GM21367 (cell line): Measurements from ENCODE around the gene MRPL53.
A peak's percentile ranks its signal among the peaks of the same experiment; 100 is the strongest.
"Not testable (repeated sequence)": the region's sequence is repeated elsewhere in the genome, so short reads cannot be mapped to it uniquely, and the experiment has no call there.

Experiments used
- ATAC-seq: cut with Tn5 transposase; IDR thresholded peaks from one replicate; pipeline ENCODE4 v1.9.1; 2021; ENCODE audit not compliant: unreplicated experiment

MRPL53 gene

GRCh38 chr2:74454654-74455511, 17.6 kb downstream of the MRPL53 start, which contains the start of gene INO80B:
TSS of gene INO80B (plus strand) at chr2:74455087. CDS start at chr2:74455117, 30 bp downstream.
- ATAC-seq: peak; percentile 30

DNA sequence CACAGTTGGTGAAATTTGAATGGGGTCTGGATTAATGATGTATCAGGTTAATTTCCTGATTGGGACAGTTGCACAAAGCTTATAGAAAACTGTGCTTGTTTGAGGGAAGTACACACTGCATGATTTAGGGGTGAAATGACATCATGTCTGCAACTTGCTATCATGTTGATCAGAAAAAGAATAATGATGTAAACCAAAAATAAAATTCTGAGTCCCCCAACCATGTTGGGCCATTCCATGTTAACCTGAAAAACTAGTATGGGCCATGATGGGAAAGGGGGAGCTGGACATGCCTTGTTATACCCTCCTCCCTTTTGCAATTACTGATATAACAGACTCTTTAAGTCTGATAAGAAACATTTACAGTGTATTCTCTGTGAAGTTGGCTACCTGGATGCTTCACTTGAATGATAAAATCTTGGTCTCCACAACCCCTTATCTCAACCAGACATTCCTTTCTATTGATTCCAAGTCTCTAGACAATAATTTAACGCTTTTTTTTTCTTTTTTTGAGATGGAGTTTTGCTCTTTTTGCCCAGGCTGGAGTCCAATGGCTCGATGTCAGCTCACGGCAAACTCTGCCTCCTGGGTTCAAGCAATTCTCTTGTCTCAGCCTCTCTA, 21.8 kb downstream of the MRPL53 start:
- no peak for ATAC-seq

- no peak for ATAC-seq
These were observed 23.7 kb downstream of the MRPL53 start for GRCh38 chr2:74448771-74449170.

DNA sequence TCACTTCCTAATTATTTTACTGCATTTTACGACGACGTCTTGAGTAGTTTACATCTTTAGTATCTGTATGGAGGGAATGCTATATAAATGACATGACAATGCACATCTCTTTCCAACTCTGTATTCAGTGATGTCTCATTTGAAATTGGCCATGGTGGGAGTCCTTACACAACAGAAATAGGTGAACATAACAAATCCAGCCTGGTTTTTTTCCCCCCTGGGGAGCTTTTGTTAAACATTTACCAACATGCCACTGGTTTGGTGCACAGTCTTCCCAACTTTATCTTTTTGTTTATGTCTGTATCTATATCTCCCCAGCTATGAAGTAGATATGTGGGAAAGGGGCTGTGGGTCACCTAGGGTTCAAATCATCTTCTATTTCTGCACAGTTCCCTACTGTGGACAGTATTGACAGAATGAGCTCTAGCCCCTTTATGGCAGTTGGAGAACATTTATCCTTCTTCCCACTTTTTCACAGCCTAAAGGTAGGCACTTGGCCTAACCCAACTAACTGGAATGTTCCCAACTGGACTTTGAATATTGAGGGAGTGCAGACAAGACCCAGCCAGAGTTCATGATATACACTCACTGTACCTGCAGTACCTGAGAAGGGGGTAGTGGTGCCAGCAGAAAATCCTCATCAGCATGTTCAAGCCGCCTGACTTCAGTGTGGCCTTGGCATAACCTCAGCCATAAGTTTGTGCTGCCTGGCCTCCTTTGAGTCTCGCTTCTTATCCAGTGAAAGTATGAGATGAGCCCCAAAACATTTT, 25.1 kb downstream of the MRPL53 start:
- no peak for ATAC-seq

- ATAC-seq: no peak
These were observed 27.8 kb downstream of the MRPL53 start for GRCh38 chr2:74444498-74445318.

DNA sequence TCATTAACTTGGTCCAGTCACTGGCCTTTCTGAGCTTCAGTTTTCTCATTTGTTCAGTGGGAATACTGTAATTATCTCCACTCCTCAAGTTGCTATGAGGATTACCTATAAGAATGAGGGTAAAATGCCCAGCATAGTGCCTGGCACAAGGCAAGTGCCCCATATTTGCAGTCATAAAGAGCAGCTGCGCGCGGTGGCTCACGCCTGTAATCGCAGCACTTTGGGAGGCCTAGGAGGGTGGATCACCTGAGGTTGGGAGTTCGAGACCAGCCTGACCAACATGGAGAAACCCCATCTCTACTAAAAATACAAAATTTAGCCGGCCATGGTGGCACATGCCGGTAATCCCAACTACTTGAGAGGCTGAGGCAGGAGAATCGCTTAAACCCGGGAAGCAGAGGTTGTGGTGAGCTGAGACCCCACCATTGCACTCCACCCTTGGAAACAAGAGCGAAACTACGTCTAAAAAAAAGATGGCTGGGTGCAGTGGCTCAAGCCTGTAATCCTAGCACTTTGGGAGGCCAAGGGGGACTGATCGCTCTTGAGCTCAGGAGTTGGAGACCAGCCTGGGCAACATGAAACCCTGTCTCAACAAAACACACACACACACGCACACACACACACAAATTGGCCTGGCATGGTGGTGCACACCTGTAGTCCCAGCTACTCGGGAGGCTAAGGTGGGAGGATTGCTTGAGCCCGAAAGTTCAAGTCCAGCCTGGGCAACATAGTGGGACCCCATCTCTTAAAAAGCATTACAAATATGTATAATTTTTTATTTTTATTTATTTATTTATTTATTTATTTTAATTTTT, 29.8 kb downstream of the MRPL53 start:
- not testable (repeated sequence) for ATAC-seq

GRCh38 chr2:74441690-74442482, 30.6 kb downstream of the MRPL53 start, which contains the start of gene RTKN:
TSS of gene RTKN (minus strand) at chr2:74441937. CDS start at chr2:74441816, 121 bp downstream.
- ATAC-seq: no peak

GRCh38 chr2:74441170-74441689, 31.2 kb downstream of the MRPL53 start:
- ATAC-seq: no peak

DNA sequence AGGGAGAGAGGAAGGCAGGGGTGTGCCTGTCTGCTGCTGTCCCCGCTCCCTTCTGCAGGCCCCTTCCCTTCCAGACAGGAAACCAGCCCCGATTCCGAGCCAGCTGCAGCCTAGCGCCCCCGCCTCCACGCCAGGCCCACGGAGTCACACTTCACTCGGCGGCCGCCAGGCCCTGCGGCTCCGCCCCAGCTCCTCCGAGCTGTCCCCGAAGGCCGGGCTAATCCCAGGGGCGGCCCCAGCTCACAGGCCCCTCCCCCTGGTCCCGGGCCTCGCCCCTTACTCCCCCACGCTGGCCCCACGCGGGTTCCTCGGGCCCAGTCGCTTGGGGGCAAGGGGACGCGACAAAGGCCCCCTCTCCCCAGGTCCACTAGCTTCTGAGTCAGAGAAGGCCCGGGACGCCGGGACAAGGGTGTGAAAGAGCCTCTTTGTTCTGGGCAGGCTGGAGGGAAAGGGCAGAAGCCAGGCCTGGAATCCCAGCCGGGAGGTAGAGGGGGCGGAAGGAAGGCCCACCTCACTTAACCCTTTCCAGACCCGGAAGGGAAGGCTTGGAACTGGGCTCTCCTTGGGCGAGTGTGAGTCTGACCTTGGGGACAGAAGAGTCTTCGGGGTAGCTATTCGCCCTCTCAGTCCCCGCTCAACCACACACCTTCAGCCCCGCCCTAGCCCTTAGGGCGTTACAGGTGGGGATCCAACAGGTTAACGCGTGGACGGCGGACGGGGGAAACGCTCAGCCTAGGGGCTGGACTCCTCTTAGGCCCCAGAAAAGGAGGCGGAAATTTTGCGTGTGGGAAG, 31.9 kb downstream of the MRPL53 start:
- peak; percentile 90 for ATAC-seq

DNA sequence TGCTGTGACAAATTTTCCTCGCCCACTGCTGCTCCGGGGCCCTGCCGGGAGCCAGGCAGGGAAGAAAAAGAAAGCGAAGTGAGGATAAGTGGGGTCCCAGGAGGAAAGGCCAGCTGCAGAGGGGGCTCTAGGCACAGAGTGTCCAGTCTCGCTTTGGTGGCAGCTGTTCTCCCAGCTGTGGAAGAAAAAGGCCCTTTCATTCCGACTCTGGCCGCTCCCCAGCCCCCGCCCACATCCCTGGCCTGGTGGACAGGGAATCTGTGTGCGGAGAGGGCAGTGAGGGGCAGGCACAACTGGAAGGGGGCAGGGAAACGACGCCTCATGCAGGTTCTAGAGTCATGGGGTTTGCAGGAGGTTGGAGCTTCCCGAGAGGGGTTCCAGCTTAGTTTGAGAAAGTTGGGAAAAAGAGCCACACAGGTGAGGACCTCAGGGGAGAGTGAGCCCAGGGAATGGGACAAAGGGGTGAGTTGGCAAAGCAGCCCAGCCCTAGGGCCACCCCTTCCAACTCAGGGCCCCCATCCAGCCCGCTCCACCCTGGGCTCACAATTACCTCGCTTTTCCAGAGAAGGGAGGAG, 32.6 kb downstream of the MRPL53 start:
- no peak for ATAC-seq

GRCh38 chr2:74439373-74439772, 33.1 kb downstream of the MRPL53 start:
- ATAC-seq: no peak

- ATAC-seq: no peak
These were observed 34.2 kb downstream of the MRPL53 start for GRCh38 chr2:74438248-74438647.

GRCh38 chr2:74436848-74437695, 35.4 kb downstream of the MRPL53 start:
- no peak for ATAC-seq

DNA sequence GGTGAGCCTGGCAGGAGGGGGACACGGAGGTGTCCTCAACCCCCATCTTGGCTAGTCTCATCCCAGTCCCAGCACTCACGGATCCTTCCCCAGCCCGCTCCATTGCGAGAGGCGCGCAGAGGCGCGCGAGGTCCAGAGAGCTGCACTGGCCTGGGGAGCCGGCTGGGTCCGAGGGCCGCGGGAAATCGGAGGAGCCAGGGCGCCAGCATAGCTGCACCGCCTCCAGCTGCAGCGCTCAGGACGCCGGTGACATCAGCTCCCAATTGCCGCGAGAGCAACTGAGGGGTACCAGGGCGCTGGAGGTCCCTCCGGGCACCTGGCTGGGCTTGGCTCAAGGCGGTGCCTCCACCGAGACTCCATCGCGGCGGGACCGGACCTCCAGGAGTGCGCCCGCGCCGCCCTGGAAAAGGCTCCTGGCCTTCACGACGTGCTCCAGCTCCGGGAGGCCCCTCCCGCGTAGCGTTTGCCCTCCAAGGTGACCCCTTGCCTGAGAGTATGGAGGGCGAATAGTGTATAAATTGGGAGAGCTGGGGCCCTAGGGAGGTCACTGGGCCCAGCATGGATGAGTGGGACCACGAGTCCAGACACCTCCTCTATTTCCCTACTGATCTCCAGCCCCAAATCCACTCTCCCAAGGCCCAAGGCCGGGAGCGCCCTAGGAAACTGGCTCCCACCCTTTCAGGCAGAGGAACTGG, 36.2 kb downstream of the MRPL53 start:
- no peak for ATAC-seq

GRCh38 chr2:74430502-74430901, 42.0 kb downstream of the MRPL53 start:
- ATAC-seq: no peak
